Measurements from ENCODE around the gene SUCNR1. TPM values are rescaled to one million over a fixed set of nuclear protein-coding genes. Genes with fewer than 3 reads are reported as not detected.

Gene SUCNR1
- total and polyA plus RNA-seq, 2 of the 13 experiments (the other 11 are each of a cell fraction or from before 2014, with no cell fraction given) = 0.03 TPM; not detected in 1

DNA sequence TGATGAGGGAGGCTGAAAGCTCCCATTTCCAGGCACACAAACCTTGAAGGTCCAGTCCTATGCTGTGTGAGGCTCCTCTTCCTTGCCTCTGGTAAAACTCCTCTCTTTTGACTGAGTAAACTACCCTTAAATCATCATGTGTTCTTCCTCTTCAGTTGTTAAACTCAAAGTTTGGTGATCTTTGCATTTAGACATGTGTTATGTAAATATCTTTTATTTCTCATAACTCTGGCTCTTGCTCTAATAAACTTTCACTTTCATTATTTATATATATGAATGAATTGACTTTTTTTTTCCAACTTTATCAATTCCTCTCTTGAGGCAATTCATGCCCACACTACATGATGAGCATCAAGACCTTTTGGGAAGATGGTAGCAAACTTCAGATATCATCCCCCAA lies 26.6 kb downstream of the SUCNR1 start:
- no peak for FAIRE-seq
- H3K4me2 ChIP-seq (ENCODE audit: low read depth, low read length) = no peak overlapping the region
- ATAC-seq = no peak
- no peak overlapping the region for H2AFZ ChIP-seq (ENCODE audit: low read length)
- no peak overlapping the region for H3K4me3 ChIP-seq (replicated peaks in 1 of 3; ENCODE audit: insufficient read depth in 1 of 3, low read depth in 2 of 3, low read length in 3 of 3)
- H3K9me3 ChIP-seq (ENCODE audit: low read length) = no peaks in the 10 kb centered on the region
- TF ChIP-seq ZNF703 (CRISPR knock-in tag; IDR thresholded peaks at IDR 0.05; ENCODE audit: borderline replicate concordance) (no peak), ZNF354B (CRISPR knock-in tag; IDR thresholded peaks at IDR 0.05) (no peak), ZNF629 (CRISPR knock-in tag; conservative IDR thresholded peaks at IDR 0.05) (no peak), HNRNPH1 (optimal IDR thresholded peaks at IDR 0.05; ENCODE audit: low read depth, low read length) (no peak), ZNF333 (CRISPR knock-in tag; IDR thresholded peaks at IDR 0.05; ENCODE audit: borderline replicate concordance) (no peak), RARA (CRISPR knock-in tag; IDR thresholded peaks at IDR 0.05) (no peak), CBX1 (IDR thresholded peaks at IDR 0.05; ENCODE audit: low read depth) (no peak), ZNF431 (CRISPR knock-in tag; IDR thresholded peaks at IDR 0.05; ENCODE audit: borderline replicate concordance, low read depth) (no peak), CBFB (CRISPR knock-in tag; IDR thresholded peaks at IDR 0.05) (no peak), TCF7 (IDR thresholded peaks at IDR 0.05; ENCODE audit: low read depth) (no peak), SRF (IDR thresholded peaks at IDR 0.05; ENCODE audit: low read depth, low read length) (no peak), PTBP1 (IDR thresholded peaks at IDR 0.05; ENCODE audit: low read depth, low read length, poor library complexity, severe bottlenecking) (no peak), GTF2F1 (IDR thresholded peaks at IDR 0.05; ENCODE audit: low read length) (no peak), ELF4 (CRISPR knock-in tag; IDR thresholded peaks at IDR 0.05; ENCODE audit: borderline replicate concordance) (no peak)
- TF ChIP-seq, protein P1, sequence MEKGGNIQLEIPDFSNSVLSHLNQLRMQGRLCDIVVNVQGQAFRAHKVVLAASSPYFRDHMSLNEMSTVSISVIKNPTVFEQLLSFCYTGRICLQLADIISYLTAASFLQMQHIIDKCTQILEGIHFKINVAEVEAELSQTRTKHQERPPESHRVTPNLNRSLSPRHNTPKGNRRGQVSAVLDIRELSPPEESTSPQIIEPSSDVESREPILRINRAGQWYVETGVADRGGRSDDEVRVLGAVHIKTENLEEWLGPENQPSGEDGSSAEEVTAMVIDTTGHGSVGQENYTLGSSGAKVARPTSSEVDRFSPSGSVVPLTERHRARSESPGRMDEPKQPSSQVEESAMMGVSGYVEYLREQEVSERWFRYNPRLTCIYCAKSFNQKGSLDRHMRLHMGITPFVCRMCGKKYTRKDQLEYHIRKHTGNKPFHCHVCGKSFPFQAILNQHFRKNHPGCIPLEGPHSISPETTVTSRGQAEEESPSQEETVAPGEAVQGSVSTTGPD (CRISPR knock-in tag; IDR thresholded peaks at IDR 0.05) = no peak
- TF ChIP-seq, protein P2, sequence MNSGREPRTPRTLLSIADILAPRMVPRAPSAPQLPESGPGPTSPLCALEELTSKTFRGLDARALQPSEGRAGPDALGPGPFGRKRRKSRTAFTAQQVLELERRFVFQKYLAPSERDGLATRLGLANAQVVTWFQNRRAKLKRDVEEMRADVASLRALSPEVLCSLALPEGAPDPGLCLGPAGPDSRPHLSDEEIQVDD (CRISPR knock-in tag; IDR thresholded peaks at IDR 0.05; ENCODE audit: borderline replicate concordance) = no peak
- TF ChIP-seq, protein P3, sequence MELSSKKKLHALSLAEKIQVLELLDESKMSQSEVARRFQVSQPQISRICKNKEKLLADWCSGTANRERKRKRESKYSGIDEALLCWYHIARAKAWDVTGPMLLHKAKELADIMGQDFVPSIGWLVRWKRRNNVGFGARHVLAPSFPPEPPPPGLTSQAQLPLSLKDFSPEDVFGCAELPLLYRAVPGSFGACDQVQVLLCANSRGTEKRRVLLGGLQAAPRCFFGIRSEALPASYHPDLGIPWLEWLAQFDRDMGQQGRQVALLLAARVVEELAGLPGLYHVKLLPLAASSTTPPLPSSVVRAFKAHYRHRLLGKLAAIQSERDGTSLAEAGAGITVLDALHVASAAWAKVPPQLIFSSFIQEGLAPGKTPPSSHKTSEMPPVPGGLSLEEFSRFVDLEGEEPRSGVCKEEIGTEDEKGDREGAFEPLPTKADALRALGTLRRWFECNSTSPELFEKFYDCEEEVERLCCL (CRISPR knock-in tag; IDR thresholded peaks at IDR 0.05; ENCODE audit: borderline replicate concordance) = no peak
- TF ChIP-seq, protein P4, sequence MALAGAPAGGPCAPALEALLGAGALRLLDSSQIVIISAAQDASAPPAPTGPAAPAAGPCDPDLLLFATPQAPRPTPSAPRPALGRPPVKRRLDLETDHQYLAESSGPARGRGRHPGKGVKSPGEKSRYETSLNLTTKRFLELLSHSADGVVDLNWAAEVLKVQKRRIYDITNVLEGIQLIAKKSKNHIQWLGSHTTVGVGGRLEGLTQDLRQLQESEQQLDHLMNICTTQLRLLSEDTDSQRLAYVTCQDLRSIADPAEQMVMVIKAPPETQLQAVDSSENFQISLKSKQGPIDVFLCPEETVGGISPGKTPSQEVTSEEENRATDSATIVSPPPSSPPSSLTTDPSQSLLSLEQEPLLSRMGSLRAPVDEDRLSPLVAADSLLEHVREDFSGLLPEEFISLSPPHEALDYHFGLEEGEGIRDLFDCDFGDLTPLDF (CRISPR knock-in tag; IDR thresholded peaks at IDR 0.05) = no peak
- TF ChIP-seq, protein P5, sequence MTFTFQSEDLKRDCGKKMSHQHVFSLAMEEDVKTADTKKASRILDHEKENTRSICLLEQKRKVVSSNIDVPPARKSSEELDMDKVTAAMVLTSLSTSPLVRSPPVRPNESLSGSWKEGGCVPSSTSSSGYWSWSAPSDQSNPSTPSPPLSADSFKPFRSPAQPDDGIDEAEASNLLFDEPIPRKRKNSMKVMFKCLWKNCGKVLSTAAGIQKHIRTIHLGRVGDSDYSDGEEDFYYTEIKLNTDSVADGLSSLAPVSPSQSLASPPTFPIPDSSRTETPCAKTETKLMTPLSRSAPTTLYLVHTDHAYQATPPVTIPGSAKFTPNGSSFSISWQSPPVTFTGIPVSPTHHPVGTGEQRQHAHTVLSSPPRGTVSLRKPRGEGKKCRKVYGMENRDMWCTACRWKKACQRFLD (CRISPR knock-in tag; IDR thresholded peaks at IDR 0.05; ENCODE audit: borderline replicate concordance) = no peak
- TF ChIP-seq, protein P6, sequence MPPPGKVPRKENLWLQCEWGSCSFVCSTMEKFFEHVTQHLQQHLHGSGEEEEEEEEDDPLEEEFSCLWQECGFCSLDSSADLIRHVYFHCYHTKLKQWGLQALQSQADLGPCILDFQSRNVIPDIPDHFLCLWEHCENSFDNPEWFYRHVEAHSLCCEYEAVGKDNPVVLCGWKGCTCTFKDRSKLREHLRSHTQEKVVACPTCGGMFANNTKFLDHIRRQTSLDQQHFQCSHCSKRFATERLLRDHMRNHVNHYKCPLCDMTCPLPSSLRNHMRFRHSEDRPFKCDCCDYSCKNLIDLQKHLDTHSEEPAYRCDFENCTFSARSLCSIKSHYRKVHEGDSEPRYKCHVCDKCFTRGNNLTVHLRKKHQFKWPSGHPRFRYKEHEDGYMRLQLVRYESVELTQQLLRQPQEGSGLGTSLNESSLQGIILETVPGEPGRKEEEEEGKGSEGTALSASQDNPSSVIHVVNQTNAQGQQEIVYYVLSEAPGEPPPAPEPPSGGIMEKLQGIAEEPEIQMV (CRISPR knock-in tag; IDR thresholded peaks at IDR 0.05; ENCODE audit: low read depth) = no peak
- no peaks in the 10 kb centered on the region for H3K36me3 ChIP-seq (replicated peaks in 1 of 2; ENCODE audit: control insufficient read depth in 1 of 2, insufficient read depth in 2 of 2, low read length in 2 of 2)
- CTCF ChIA-PET (ENCODE audit: low intra/inter-chr PET ratio, low total read pairs) = no interaction called here
- BruUV-seq (replicated peaks) = no TSS peak
- no peaks in the 10 kb centered on the region for H3K79me2 ChIP-seq (ENCODE audit: insufficient read depth, low read length)
- H3K9ac ChIP-seq (ENCODE audit: insufficient read depth, low read depth, low read length) = no peak overlapping the region
- intact Hi-C loops (cut with micrococcal nuclease; ENCODE audit: unreplicated experiment) (no loop called here), in situ Hi-C loops (cut with HindIII; ENCODE audit: extremely low pct_ligation_motif_present, low pct_unique_long_range_greater_than_20kb) (no loop called here)
- no peak overlapping the region for H3K27ac ChIP-seq (ENCODE audit: extremely low read length, insufficient read depth, low read length)
- H4K20me1 ChIP-seq (ENCODE audit: insufficient read depth, low read length) = no peaks in the 10 kb centered on the region
- no peaks in the 10 kb centered on the region for H3K4me1 ChIP-seq (ENCODE audit: insufficient read depth, low read length)
- POLR2A ChIA-PET = no interaction called here
- DNase-seq (ENCODE audit: low spot score) = no peak
- no peaks in the 10 kb centered on the region for H3K27me3 ChIP-seq (ENCODE audit: control insufficient read depth in 1 of 2, insufficient read depth in 2 of 2, low read length in 2 of 2)
